NCI-H187 treated with DMSO at 0.1 percent for 48 hours (cell line): Measurements from ENCODE around the gene DNAH1.
A peak's percentile ranks its signal among the peaks of the same experiment; 100 is the strongest.
"Not testable (repeated sequence)": the region's sequence is repeated elsewhere in the genome, so short reads cannot be mapped to it uniquely, and the experiment has no call there.

Source experiments
- DNase-seq: peaks from one replicate; lab custom pipeline; 2025; lab: John Stamatoyannopoulos, UW

Gene DNAH1

DNA sequence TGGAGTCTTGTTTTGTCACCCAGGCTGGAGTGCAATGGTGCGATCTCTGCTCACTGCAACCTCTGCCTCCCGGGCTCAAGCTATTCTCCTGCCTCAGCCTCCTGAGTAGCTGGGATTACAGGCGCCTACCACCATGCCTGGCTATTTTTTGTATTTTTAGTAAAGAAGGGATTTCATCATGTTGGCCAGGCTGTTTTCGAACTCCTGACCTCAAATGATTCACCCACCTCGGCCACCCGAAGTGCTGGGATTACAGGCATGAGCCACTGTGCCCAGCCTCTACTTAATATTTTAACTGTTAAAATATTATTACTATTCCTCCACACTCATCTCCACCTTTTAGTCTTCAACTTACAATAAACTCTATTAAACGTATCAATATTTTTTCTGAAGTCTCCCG is 22.0 kb downstream of the DNAH1 start:
- not testable (repeated sequence) for DNase-seq

DNA sequence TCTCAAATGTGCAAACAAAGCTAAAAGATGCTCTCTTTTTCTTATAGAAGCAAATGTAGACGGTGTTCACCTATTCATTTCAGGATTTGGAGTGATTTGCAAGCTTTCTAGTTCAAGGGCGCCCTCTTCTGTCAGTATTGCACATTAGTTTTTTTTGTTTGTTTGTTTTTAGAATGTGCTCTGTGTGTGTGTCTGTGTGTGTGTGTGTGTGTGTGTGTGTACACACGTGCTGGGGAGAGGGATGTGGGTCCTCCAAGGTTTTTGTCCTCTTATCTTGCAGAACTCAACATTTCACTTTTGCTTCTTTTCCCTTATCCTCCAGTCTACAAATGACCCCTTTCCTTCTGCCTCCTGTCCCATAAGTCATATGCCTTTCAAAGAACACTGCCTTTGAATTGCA is 23.5 kb downstream of the DNAH1 start:
- DNase-seq = peak; percentile 44

DNA sequence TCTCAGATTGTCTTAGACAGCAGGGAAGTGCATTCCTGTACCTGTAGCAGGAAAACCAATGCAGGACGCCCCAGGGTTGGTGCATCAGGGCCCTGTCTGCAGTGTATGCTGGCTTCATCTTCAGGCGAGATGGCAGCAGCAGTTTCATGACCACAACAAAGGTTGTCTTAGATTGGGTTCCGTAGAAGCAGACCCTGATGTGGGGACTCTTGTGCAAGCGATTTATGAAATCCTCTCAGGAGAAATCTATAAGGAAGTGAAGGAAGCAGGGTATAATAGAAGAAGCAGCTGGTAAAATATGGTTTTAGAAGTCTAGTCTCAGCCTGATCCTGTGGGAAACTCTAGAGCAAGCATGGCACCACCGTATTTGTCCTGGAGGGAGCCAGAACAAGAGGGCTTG is 25.0 kb downstream of the DNAH1 start:
- DNase-seq = no peak

DNA sequence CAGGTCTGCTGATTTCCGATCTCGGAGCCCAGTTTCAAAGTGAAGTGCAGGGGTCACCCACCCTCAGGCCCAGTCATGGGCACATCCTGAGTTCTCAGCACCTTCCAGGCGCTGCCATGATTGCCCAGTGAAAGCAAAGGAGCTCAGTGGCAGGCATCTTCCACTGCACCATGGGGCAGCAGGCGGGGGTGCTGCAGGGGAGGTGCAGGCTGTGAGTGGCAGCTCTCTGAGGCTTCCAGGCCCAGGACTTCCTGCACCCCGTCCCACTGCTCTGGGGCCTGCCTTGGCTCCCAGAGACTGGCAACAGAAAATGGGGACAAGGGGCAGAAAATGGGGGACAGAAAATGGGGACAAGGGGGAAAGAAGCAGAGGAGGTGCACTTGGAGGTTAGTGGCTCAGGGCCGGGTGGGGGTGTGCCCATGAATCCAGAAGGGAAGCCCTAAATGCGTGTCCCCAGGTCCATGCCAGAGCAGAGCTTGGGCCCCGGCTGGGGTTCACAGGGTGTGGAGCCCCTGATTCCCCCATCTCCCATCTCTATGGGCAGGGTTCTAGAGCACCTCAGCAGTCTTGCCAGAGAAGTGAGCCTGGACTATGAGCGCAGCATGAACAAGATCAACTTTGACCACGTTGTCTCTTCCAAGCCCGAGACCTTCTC is 28.0 kb downstream of the DNAH1 start:
- no peak for DNase-seq

DNA sequence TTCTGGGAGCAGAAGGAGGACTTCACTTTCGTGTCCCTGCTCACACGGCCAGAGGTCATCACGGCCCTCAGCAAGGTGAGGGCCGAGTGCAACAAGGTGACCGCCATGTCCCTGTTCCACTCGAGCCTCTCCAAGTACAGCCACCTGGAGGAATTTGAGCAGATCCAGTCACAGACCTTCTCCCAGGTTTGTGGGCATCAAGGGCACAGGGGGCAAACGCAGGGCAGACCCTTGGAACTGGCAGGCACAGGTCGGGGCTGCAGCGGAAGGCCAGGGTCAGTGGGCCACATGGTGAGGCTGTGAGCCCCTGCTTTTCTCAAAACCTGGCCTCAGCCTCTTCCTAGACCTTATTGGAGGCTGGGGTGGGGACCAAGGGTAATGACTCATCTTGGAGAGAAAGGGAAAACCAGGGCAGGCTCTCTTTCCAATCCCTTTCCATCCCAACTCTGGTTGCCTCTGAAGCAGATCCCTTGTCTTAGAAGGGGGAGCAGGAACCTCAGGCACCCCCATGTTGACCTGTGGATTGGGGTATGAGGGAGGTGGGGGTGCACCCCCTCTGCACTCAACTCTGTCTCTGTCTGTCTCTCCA is 29.5 kb downstream of the DNAH1 start:
- no peak for DNase-seq

DNA sequence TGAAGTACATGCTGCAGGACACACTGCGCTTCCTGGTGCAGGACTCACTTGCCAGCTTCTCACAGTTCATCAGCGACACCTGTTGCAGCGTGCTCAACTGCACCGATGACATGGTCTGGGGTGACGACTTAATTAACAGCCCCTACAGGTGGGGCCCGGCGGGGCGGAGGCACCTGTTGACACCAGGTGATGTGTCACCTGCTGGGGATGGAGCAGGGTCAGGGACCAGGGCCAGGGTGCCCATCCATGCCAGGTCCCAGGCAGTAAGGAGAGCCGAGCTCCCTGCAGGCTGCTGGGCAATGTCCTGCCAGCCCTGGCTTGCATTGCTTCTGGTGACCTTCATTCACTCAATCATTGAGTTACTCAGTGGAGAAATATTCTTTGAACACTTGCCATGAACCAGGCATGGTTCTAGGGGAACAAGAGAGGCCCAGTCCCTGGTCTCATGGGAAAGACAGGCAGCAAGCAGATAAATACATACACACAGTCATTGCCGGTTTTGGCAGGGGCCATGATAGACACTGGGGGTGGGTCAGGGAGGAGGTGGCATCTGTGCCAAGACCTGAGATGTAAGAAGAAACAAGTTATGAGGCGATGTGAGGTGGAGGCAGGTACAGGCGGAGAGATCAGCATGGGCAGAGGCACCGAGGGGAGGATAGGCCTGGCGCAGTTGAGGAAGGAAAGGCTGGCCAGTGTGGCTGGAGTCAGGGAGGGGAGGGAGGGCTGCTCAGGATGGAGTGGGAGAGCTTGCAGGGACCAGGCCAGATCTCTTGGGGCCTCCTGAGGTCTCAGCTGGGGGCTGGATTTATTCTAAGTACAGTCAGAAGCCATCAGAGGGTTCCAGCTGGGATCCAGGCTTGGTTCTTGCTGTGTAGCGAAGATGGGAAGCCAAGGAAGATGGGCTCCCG is 30.8 kb downstream of the DNAH1 start:
- DNase-seq = no peak

DNA sequence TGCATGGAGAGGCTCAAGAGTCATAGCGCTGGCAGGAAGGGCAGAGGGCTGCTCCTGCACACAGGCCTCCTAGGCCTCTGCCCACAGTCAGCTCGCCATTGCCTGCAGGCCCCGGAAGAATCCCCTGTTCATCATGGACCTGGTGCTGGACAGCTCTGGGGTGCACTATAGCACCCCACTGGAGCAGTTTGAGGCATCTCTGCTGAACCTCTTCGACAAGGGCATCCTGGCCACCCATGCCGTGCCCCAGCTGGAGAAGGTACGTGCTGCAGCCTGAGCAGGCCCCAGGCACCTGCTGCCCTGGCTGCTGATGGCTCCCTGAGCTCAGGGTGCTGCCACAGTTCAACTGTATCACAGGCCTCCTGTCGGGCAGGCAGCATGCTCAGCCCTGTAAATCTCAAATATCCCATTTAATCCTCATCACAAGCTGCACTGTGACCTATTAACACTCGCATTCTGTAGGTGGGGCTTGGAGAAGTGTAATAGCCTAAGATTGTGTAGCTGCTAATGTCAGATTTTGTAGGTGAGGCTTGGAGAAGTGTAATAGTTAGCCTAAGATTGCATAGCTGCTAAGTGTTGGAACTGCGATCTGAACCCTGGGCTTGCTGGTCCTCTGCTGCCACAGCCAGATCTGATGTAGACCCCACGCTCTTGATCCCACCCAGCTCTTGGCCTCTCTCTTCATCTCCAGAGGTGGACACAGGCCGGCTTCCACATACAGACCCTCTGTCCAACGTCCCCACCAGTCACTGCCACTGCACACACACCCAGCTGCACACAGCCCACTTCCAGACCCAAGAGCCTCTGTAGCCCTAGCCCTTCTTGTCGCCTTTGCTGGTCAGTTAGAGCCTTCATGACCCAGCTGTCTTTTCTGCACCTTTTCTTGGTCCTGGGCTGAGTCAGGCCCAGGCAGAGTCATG is 31.9 kb downstream of the DNAH1 start:
- no peak for DNase-seq

DNA sequence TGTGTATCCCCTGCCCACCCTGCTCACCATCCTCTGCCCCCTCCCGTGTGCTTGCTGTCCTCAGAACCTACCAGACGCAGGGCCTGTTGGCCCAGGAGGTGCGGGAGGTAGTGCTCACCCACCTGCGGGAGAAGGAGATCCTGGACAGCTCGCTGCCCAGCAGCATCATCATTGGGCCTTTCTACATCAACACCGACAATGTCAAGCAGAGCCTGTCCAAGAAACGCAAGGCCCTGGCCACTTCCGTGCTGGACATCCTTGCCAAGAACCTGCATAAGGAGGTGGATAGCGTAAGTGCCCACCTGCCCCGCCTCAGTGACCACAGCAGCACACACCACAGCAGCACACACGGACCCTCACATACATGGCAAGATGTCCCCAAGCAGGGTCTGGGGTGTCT is 33.0 kb downstream of the DNAH1 start:
- no peak for DNase-seq

DNA sequence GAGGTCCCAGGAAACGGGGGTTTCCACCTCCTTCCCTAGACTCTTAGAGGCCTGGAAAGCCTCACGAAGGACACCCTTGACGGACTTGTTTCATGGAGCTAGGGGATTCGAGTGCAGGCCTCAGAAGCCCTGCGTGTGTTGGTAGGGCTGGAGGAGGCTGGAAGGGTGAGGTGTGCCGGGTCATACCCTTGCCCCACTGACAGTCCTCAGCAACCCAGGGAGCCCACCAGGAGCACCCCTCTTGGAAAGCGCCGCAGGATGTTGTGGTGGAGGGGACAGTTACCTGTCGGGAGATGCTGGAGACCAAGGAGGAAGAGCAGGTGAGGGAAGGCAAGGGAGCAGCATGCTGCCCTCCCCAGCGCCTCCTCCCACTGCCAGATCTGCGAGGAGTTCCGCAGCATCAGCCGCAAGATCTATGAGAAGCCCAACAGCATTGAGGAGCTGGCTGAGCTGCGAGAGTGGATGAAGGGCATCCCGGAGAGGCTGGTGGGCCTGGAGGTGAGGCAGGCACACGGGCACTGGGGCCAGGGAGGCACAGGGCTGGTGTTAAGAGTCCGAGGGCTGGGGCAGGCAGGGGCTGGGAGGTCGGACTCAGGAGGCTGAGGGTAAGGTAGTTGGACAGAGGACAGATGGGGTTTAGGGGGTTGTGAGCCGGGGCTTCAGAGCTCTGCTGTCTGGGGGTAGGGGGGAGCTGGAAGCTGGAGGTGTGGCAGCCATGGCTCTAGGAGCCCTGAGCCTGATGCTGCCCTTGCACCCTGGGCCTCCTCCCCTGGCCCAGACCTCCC is 33.7 kb downstream of the DNAH1 start:
- no peak for DNase-seq

DNA sequence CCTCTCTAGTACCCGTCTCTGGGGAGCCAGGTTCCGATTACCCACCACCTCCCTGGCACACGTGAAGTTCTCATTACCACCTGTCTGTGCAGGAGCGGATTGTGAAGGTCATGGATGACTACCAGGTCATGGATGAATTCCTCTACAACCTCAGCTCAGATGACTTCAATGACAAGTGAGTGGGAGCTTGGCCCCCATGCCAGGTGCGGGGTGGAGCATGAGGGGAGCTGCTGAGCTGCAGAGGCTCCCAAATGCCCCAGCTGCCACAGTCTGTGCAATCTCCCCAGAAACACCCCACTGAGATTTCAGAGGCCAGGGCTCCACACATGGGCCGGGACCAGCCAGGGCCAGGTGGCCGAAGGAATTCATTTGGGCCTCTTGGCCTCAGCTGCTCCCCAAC is 34.3 kb downstream of the DNAH1 start:
- peak; percentile 70 for DNase-seq

DNA sequence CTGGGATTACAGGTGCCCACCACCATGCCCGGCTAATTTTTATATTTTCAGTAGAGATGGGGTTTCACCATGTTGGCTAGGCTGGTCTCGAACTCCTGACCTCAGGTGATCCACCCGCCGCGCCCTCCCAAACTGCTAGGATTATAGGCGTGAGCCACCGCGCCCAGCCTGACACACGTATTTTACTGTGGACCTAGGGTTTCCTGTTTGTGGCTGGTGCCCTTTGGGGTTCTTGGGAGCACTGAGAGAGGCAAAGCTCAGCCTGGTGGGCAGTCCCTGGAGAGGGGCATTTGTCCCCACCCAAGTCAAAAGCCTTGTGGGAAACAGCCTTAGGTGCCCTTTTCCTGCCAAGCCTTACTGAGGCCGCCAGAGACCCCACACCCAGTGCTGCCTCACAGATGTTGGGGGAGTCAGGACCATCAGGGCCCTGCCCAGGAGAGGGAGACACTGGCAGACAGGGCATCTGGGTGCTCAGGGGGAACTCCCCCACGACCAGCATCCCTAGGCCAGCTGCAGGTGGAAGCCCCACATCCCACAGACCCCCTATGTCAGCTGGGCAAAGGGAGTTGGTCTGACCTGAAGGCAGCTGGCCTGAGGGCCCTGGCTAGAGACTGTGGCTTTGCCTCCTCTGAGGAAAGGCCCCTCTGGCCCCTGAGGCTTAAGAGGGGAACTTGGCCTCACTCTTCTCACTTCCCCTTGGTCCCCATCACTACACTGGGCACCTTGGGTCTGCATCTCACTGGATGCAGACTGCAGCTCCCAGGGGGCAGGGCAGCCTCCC is 35.1 kb downstream of the DNAH1 start:
- DNase-seq = no peak

DNA sequence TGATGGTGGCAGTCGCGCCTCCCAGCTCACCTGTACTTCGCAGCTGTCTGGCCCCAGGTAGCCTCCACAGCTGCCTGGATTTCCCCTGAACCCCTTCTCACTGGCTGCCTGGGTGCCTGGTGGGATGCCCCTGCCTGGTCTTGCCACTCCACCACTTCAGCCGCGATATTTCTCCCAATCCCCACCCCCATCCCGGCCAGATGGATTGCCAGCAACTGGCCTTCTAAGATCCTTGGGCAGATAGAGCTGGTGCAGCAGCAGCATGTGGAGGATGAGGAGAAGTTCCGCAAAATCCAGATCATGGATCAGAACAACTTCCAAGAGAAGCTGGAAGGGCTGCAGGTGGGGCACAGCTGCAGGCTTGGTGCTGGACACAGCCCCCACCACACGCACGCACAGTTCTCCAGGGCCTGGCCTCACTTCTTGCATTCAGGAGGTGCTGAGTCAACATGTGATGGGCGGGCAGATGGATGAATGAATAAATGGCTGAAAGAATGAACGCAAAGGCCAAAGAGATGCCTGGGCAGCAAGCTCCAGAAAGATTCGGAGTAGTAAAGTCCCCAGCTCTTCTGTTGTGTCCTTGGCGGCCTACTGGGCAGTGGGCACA is 35.7 kb downstream of the DNAH1 start:
- no peak for DNase-seq

DNA sequence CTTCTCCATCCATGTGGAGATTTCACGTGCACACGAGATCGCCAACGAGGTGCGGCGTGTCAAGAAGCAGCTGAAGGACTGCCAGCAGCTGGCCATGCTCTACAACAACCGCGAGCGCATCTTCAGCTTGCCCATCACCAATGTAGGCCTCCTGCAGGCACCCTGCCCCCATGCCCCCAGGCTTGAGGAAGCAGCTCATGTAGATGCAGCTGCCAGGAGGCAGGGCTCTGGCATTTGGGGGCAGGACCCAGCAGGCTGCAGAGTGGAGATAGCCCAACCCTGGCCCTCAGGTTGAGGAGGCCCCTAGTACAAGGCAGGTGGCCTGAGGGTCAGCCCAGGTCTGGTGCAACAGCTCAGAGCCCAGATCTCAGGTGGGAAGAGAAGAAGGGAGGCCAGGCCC is 36.4 kb downstream of the DNAH1 start:
- DNase-seq = no peak

DNA sequence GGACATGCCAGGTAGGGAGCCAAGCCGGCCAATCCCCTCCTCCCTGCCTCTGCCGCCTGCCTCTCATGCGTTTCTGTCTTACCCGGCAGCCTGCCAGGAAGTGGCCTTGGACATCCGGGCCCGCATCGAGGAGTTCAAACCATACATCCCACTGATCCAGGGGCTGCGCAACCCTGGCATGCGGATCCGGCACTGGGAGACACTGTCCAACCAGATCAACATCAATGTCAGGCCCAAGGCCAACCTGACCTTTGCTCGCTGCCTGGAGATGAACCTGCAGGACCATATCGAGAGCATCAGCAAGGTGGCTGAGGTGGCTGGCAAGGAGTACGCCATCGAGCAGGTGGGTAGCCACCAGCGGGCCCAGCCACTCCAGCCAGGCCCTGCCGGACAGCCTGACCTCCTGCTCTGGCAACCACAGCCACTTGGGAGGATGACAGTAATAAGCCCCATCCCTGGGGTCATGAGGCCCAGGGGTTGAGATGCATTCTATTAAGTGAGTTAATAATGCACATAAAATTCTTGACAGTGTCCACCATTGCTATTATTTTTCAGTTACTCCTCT is 37.3 kb downstream of the DNAH1 start:
- DNase-seq = no peak

DNA sequence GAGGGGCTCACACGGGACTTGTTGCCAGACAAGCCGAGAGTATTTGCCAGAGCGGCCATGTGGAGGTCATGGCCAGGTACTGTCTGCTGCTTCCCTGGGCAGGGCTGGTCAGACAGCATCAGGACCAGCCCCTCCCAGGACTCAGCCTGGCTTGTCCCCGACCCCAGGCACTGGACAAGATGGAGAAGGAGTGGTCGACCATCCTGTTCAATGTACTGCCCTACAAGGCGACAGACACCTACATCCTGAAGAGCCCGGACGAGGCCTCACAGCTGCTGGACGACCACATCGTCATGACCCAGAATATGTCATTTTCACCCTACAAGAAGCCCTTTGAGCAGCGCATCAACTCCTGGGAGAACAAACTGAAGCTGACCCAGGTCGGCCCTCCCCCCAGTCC is 38.6 kb downstream of the DNAH1 start:
- no peak for DNase-seq

DNA sequence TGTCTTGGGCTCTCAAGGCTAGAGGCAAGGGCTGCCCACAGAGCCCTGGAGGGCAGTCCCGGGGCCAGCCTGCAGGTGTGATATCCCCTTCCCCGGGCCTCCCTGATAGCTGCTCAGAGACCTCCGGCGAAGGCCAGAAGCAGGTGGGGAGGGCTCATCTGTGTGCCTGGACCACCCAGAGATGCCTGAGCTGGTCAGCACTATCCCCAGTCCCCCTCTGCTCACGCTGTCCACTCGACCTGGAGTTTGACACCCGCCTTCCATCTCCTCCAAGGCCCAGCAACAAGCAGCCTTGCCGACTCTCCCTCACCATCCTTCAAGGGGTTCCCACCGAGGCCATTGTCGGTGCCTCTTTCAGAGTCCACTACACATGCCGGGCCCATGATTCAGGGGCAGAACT is 39.4 kb downstream of the DNAH1 start:
- DNase-seq = no peak

DNA sequence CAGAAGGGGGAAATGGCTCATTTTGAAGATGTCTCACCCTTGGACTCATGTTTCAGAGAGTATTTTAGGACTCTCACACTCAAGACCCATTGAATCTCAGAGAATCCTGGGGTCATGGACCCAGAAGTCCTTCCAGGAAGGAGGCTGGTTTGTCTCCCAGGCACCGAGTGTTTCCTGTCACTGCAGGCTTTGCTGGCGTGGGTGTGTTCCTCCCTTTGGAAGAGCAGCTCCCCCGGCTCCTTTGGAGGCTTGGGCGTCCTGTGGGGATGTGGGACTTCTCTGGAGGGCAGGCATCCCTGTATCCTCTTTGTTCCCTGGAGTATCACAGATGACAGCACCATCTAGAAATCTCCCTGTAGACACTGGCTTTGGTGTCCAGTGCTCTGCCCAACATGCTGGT is 40.0 kb downstream of the DNAH1 start:
- DNase-seq = no peak

DNA sequence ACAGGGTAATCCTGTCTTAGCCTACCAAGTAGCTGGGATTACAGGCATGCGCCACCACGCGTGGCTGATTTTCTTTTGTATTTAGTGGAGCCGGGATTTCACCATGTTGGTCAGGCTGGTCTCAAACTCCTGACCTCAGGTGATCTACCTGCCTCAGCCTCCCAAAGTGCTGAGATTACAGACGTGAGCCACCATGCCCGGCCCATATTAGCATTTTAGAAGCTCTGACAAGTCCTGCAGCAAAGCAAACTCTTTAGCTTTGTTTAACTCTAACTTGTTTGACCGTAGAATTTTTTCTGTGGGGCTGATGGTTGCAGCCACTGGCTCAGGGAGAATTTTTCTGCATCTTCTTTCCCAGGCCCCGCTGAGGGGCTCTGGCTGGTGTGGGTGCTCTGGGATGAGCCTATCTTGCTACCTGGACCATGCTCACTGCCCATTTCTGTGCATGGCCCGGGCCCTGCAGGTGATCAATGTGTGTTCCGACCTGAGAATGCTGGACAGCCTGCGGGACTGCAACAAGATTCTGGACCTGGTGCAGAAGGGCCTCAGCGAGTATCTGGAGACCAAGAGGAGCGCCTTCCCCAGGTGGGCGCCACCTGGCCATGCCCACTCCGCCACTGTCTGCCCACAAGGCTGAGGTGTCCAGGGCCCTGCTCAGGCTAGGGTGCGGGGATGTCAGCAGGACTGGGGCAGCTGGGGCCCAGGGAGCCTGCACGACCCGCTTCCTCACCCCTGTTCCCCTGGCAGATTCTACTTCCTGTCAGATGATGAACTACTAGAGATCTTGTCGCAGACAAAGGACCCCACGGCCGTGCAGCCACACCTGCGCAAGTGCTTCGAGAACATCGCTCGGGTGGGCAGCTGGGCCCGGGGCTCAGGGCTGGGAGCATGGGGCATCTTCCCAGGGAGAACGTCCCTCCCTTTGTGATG is 41.3 kb downstream of the DNAH1 start:
- DNase-seq = no peak
